ENCODE measurements around the gene ANO4.

The ANO4 gene

DNA sequence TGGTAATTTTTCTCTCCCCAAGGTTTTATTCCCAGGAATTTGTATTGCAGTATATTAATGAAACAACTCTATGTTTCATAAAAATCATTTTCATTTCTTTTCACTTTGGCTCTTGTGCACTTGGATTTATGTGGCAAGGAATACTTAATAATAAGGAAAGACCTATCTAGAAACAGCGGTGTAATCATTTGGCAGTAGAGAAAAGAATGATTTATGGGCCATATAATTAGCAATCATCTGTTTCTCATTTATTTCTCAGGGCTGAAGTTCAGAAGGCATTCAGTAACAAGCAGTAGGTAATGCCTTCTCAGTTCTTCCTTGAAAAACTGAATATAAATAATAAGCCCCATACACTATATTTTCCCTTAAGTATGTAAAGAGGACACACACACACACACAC, 172.6 kb downstream of the ANO4 start:
- Histone ChIP-seq H3K4me3 (no peak overlapping the region), H3K27ac (no peak overlapping the region)
- DNase-seq (ENCODE audit: low spot score): no peak
- TF ChIP-seq, protein P1, sequence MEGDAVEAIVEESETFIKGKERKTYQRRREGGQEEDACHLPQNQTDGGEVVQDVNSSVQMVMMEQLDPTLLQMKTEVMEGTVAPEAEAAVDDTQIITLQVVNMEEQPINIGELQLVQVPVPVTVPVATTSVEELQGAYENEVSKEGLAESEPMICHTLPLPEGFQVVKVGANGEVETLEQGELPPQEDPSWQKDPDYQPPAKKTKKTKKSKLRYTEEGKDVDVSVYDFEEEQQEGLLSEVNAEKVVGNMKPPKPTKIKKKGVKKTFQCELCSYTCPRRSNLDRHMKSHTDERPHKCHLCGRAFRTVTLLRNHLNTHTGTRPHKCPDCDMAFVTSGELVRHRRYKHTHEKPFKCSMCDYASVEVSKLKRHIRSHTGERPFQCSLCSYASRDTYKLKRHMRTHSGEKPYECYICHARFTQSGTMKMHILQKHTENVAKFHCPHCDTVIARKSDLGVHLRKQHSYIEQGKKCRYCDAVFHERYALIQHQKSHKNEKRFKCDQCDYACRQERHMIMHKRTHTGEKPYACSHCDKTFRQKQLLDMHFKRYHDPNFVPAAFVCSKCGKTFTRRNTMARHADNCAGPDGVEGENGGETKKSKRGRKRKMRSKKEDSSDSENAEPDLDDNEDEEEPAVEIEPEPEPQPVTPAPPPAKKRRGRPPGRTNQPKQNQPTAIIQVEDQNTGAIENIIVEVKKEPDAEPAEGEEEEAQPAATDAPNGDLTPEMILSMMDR (IDR thresholded peaks at IDR 0.05): no peak

DNA sequence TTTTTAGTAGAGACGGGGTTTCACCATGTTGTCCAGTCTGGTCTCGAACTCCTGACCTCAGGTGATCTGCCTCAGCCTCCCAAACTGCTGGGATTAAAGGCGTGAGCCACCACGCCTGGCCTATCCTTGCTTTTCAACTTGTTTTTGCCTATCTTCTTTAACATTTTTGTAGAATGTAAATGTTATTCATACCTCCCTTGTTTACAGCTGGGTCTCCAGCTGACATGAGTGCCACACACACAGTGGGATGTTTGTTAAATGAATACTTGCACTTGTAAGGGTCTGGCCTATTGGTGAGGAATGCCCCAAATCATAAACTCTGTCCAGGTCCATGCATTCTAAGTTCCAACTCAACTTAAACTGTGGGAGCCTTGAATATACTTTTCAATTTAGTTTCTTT, 176.3 kb downstream of the ANO4 start:
- no peak overlapping the region for H3K27ac ChIP-seq
- TF ChIP-seq, protein P1 (IDR thresholded peaks at IDR 0.05): no peak
- H3K4me3 ChIP-seq: no peak overlapping the region
- DNase-seq (ENCODE audit: low spot score): no peak

DNA sequence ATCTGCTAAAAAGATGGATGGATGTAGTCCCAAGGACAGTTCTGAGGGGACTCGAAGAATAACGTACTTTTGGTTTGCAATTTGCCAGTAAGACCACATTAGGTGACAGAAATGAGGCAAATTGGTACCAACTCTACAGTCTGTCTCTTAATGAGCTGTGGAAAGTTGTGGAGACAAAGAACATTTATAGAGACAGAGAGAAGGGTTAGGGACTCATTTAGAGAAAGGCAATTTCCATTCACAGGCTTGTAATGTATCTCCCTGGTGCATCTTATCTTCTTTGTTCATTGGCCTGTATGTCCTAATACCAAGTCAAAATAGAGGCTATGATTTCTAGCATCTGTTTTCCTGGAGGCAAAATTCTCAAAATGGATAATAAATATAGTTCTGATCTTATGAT, 177.5 kb downstream of the ANO4 start:
- DNase-seq (ENCODE audit: low spot score): no peak
- no peak overlapping the region for H3K27ac ChIP-seq
- H3K4me3 ChIP-seq: no peak overlapping the region
- TF ChIP-seq, protein P1 (IDR thresholded peaks at IDR 0.05): no peak

DNA sequence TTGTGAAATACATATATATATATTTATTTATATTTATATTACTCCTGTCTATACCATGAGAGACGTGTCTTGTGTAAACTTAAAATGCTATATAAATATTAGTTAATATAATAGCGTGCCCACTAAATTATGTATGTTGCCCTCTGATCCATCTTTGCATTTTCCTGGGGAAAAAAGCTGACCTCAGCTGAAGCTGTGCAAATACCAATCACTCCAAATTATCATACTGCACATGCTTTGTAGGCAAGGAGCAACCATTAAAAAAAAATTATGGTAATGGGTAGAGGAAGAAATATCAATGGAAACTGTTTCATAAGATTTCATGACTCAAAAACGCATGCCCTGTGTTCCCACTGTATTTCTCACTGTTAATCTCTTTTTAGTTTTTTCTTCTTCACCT, 179.8 kb downstream of the ANO4 start:
- DNase-seq (ENCODE audit: low spot score): no peak
- Histone ChIP-seq H3K4me3 (no peak overlapping the region), H3K27ac (no peak overlapping the region)
- TF ChIP-seq, protein P1 (IDR thresholded peaks at IDR 0.05): no peak

DNA sequence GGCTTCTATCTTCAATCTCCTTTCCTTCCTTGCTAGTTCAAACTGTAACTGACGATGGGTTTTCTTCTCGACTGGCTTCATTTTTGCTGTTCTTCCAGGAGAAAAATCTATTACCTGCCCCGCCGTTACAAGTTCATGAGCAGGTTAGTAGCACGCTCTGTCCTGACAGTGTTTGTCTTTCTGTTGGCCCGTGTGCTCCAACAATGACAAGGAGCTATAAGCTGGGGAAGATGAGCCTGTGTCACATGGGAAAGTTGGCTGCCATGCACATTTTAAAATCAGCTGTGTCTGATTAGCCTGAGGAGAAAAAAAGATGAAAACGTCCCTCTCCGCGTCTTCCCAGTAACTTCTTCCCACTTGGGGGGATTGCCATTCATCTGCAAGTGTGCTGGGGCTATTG, 180.2 kb downstream of the ANO4 start:
- no peak overlapping the region for H3K27ac ChIP-seq
- TF ChIP-seq, protein P1 (IDR thresholded peaks at IDR 0.05): no peak
- DNase-seq (ENCODE audit: low spot score): no peak
- no peak overlapping the region for H3K4me3 ChIP-seq

DNA sequence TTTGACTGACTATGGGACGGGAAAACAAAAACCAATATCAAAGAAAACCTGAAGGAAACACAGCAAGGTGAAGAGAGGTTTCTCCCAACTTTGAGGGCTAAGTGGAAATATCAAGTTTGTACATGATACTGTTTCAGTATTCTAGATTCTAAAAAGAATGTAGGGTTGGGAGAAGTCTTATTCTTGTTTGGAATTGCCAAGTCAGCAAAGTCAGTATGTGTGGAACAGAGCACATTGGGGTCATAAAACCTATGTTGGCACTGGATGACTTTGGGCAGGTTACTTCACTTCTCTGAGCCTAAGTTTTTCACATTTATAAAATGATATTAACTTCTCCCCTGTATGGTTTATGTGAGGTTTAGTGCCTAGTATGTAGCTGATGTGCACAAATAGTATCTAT, 182.2 kb downstream of the ANO4 start:
- TF ChIP-seq, protein P1 (IDR thresholded peaks at IDR 0.05): no peak
- no peak overlapping the region for H3K27ac ChIP-seq
- H3K4me3 ChIP-seq: no peak overlapping the region
- DNase-seq (ENCODE audit: low spot score): no peak

DNA sequence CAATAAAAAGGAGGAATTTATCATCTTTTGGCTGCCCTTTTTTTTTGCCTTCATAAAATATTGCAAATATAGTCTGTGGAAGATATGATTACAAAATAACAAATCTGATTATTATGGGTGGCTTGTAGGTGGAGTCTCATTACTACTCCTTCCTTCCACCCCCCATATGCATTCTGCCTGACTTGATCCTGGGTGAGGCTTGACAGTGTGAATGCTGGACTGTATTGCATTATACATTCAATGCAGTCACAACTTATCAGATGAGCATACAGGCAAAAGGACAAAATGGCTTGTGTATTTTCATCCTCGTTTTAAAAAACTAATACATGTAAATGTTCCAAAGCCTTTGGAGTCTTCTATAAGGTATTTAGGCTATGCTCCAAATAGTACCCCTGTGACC, 186.3 kb downstream of the ANO4 start:
- TF ChIP-seq, protein P1 (IDR thresholded peaks at IDR 0.05): no peak
- no peak for DNase-seq (ENCODE audit: low spot score)
- no peak overlapping the region for H3K4me3 ChIP-seq
- H3K27ac ChIP-seq: no peak overlapping the region

All from coronary artery (tissue), 2 donors.